ENCODE data around the gene UBAC2.

DNA sequence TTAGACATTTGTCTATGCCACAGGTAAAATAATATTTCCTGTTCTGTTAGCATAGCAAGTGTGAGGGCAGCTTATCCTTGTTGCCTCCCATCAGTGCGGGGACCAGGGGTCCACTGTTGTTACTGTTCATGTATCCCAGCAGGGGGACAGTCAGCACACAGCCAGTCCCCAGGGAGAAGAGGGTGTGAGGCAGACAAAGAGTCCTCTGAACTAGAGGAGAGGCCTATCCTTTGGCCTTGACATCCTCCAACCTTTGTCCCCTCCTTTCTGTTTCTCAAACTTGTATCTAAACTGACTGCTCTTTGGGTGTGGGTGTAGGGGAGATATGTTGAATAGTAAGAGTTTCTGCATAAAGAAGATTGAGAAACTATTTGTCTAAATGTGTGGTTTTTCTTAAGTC, 60.4 kb downstream of the UBAC2 start:
- TF ChIP-seq BHLHE40 (IDR thresholded peaks at IDR 0.05; ENCODE audit: borderline replicate concordance) (no peak), FOXA1 (IDR thresholded peaks at IDR 0.05) (no peak), ELF4 (IDR thresholded peaks at IDR 0.05) (no peak), NFRKB (IDR thresholded peaks at IDR 0.05) (no peak), SP1 (IDR thresholded peaks at IDR 0.05) (no peak), SUZ12 (IDR thresholded peaks at IDR 0.05) (no peak), PKNOX1 (IDR thresholded peaks at IDR 0.05) (no peak), FOXK2 (IDR thresholded peaks at IDR 0.05) (no peak), TARDBP (IDR thresholded peaks at IDR 0.05) (no peak), ZNF384 (IDR thresholded peaks at IDR 0.05) (no peak), ARNT (IDR thresholded peaks at IDR 0.05) (no peak), FOXM1 (IDR thresholded peaks at IDR 0.05; ENCODE audit: borderline replicate concordance) (no peak), CTBP1 (IDR thresholded peaks at IDR 0.05; ENCODE audit: borderline replicate concordance) (no peak), HDGF (IDR thresholded peaks at IDR 0.05; ENCODE audit: borderline replicate concordance) (no peak)
